H1 (cell line): ENCODE data around the gene NUDT9. TPM values are rescaled to one million over a fixed set of nuclear protein-coding genes. Genes with fewer than 3 reads are reported as not detected.

Experiments used
- CTCF ChIA-PET: fragments of 300-600 bp; sonication (Branson Sonifier 250); formaldehyde crosslinking; loops from one replicate; lab custom pipeline; 2021; ENCODE audit not compliant: partially characterized antibody; lab: Charles Lee
- POLR2A ChIA-PET: fragments of 300-600 bp; sonication (Branson Sonifier 250); formaldehyde crosslinking; loops from one replicate; lab custom pipeline; 2021; ENCODE audit warnings: inconsistent platforms; ENCODE audit not compliant: partially characterized antibody; lab: Charles Lee
- DNase-seq, 2 experiments: peaks; one replicate each; pipeline versions ENCODE4 v3.0.0 to v3.0.0-alpha.2; 2010 to 2022; ENCODE audit warnings: low spot score in 2 of 2, low read depth in 1 of 2, mixed read lengths in 1 of 2
- FAIRE-seq: peaks from 2 replicates; lab custom pipeline; 2011; peaks lifted over from hg19 to GRCh38; lab: Jason Lieb, UNC
- H2AFZ ChIP-seq: 2 replicates; pipeline ENCODE4 v1.8.1; 2012; ENCODE audit warnings: low read length, inconsistent platforms
- H2AK5ac ChIP-seq: 2 replicates; pipeline ENCODE4 v1.6.1; 2013; ENCODE audit warnings: low read depth, low read length
- H2BK120ac ChIP-seq: replicated peaks from 2 replicates; pipeline ENCODE3; 2013; ENCODE audit warnings: low read depth, low read length, inconsistent platforms
- H2BK12ac ChIP-seq: 2 replicates; pipeline ENCODE4 v1.6.1; 2013; ENCODE audit warnings: low read depth, low read length
- H2BK15ac ChIP-seq: 2 replicates; pipeline ENCODE4 v1.6.1; 2013; ENCODE audit warnings: low read length
- H2BK20ac ChIP-seq: 2 replicates; pipeline ENCODE4 v1.6.1; 2013; ENCODE audit warnings: low read length
- H2BK5ac ChIP-seq: 2 replicates; pipeline ENCODE4 v1.6.1; 2013; ENCODE audit warnings: low read depth, low read length
- H3K14ac ChIP-seq: 2 replicates; pipeline ENCODE4 v1.6.1; 2013; ENCODE audit warnings: inconsistent platforms; ENCODE audit not compliant: insufficient read length
- H3K18ac ChIP-seq: 2 replicates; pipeline ENCODE4 v1.6.1; 2013; ENCODE audit warnings: low read length; ENCODE audit errors: extremely low read depth
- H3K23ac ChIP-seq: 2 replicates; pipeline ENCODE4 v1.6.1; 2013; ENCODE audit warnings: inconsistent platforms; ENCODE audit not compliant: insufficient read length
- H3K23me2 ChIP-seq: 2 replicates; pipeline ENCODE4 v1.6.1; 2013; ENCODE audit warnings: low read depth, low read length
- H3K27ac ChIP-seq: 2 replicates; pipeline ENCODE4 v1.6.1; 2011; ENCODE audit warnings: low read depth, low read length, inconsistent platforms
- H3K27me3 ChIP-seq, 4 experiments: replicated peaks in 1 of 4; 1 replicate in 1 of 4; 2 replicates in 3 of 4; pipeline versions ENCODE4 v1.6.1 to v1.8.1; 2011 to 2013; ENCODE audit warnings: low read length in 3 of 4, mild to moderate bottlenecking in 3 of 4, inconsistent platforms in 2 of 4, mixed read lengths in 2 of 4, moderate library complexity in 1 of 4; ENCODE audit not compliant: control insufficient read depth in 3 of 4, insufficient read depth in 3 of 4; ENCODE audit errors: extremely low read depth in 1 of 4
- H3K36me3 ChIP-seq, 4 experiments: 2 replicates each; pipeline versions ENCODE4 v1.6.1 to v1.8.1; 2011 to 2013; ENCODE audit warnings: mild to moderate bottlenecking in 4 of 4, low read length in 3 of 4, moderate library complexity in 2 of 4, control low read depth in 1 of 4, inconsistent platforms in 1 of 4; ENCODE audit not compliant: insufficient read depth in 4 of 4, control insufficient read depth in 2 of 4
- H3K4ac ChIP-seq: replicated peaks from 2 replicates; pipeline ENCODE3; 2013; ENCODE audit warnings: low read length, low read depth, mixed read lengths, inconsistent platforms; ENCODE audit not compliant: insufficient read length
- H3K4me1 ChIP-seq, 4 experiments: replicated peaks in 1 of 4; 1 replicate in 1 of 4; 2 replicates in 3 of 4; pipeline versions ENCODE4 v1.6.1 to v1.8.1; 2011 to 2013; ENCODE audit warnings: low read length in 3 of 4, inconsistent platforms in 2 of 4, mixed read lengths in 1 of 4; ENCODE audit not compliant: insufficient read depth in 4 of 4, control insufficient read depth in 3 of 4
- H3K4me2 ChIP-seq, 2 experiments: 2 replicates each; pipeline versions ENCODE4 v1.6.1 to v1.8.1; 2011 to 2013; ENCODE audit warnings: low read depth in 2 of 2, low read length in 2 of 2, control low read depth in 1 of 2, inconsistent platforms in 1 of 2, mild to moderate bottlenecking in 1 of 2; ENCODE audit not compliant: insufficient read depth in 1 of 2
- H3K4me3 ChIP-seq, 4 experiments: fragments of 200-600, 300-600 bp in 1 of 4; sonication (generic), shearing (Covaris generic), sonication (Bioruptor Twin) in 1 of 4; 2 replicates each; pipeline versions ENCODE4 v1.5.1 to v1.8.1; 2011 to 2016; ENCODE audit warnings: low read length in 4 of 4, low read depth in 3 of 4, control low read depth in 2 of 4, inconsistent platforms in 2 of 4, mild to moderate bottlenecking in 2 of 4, mixed read lengths in 1 of 4, moderate library complexity in 1 of 4; ENCODE audit not compliant: insufficient read depth in 2 of 4; ENCODE audit errors: extremely low read depth in 1 of 4
- H3K56ac ChIP-seq: replicated peaks from 2 replicates; pipeline ENCODE3; 2013; ENCODE audit warnings: low read depth, mild to moderate bottlenecking, mixed read lengths, low read length, inconsistent platforms; ENCODE audit not compliant: insufficient read length
- H3K79me1 ChIP-seq: 2 replicates; pipeline ENCODE4 v1.6.1; 2013; ENCODE audit warnings: low read depth, low read length, control low read depth
- H3K79me2 ChIP-seq, 2 experiments: 2 replicates each; pipeline versions ENCODE4 v1.6.1 to v1.8.1; 2012 to 2013; ENCODE audit warnings: low read length in 2 of 2, mild to moderate bottlenecking in 2 of 2, inconsistent platforms in 1 of 2; ENCODE audit not compliant: insufficient read depth in 2 of 2, control insufficient read depth in 1 of 2
- H3K9ac ChIP-seq, 4 experiments: replicated peaks in 1 of 4; 1 replicate in 1 of 4; 2 replicates in 3 of 4; pipeline versions ENCODE4 v1.6.1 to v1.8.1; 2011 to 2013; ENCODE audit warnings: low read depth in 3 of 4, low read length in 3 of 4, control low read depth in 2 of 4, mild to moderate bottlenecking in 2 of 4, moderate library complexity in 2 of 4, inconsistent platforms in 1 of 4; ENCODE audit errors: extremely low read depth in 1 of 4
- H3K9me3 ChIP-seq, 2 experiments: 2 replicates each; pipeline versions ENCODE4 v1.6.1 to v1.8.1; 2012 to 2013; ENCODE audit warnings: mild to moderate bottlenecking in 2 of 2, moderate library complexity in 2 of 2, control low read depth in 1 of 2, inconsistent platforms in 1 of 2, low read depth in 1 of 2, low read length in 1 of 2, mixed read lengths in 1 of 2; ENCODE audit not compliant: insufficient read depth in 2 of 2
- H4K20me1 ChIP-seq, 2 experiments: replicated peaks in 1 of 2; 2 replicates each; pipeline versions ENCODE3 to v1.8.1; 2011 to 2013; ENCODE audit warnings: inconsistent platforms in 2 of 2, low read length in 2 of 2, mild to moderate bottlenecking in 1 of 2; ENCODE audit not compliant: insufficient read depth in 2 of 2, control insufficient read depth in 1 of 2
- H4K5ac ChIP-seq: 2 replicates; pipeline ENCODE4 v1.6.1; 2013; ENCODE audit warnings: low read length, low read depth, mixed read lengths, inconsistent platforms; ENCODE audit not compliant: insufficient read length
- H4K8ac ChIP-seq: 2 replicates; pipeline ENCODE4 v1.8.0; 2013; ENCODE audit warnings: mild to moderate bottlenecking, moderate library complexity, low read length, inconsistent platforms; ENCODE audit not compliant: insufficient read depth; ENCODE audit errors: extremely low read depth
- H4K91ac ChIP-seq: replicated peaks from 2 replicates; pipeline ENCODE3; 2013; ENCODE audit warnings: low read length, mixed read lengths, inconsistent platforms; ENCODE audit not compliant: insufficient read length
- KDM5A ChIP-seq: fragments of 200-600 bp; IDR thresholded peaks from 2 replicates; pipeline ENCODE4 v1.7.1; 2012; ENCODE audit warnings: mild to moderate bottlenecking, low read length, inconsistent platforms, mixed read lengths
- SP2 ChIP-seq: IDR thresholded peaks from 2 replicates; pipeline ENCODE4 v1.6.1; 2012; ENCODE audit warnings: mild to moderate bottlenecking, low read length, inconsistent platforms
- ZNF274 ChIP-seq: IDR thresholded peaks from 2 replicates; pipeline ENCODE4 v1.7.0; 2012; ENCODE audit warnings: low read length, borderline replicate concordance; ENCODE audit errors: extremely low read depth
- WGBS, 2 experiments: shearing (Covaris generic) in 1 of 2; methylation state at CpG; one replicate each; pipeline versions ENCODE4 v1.1.6 to v1.1.7; 2013 to 2015; ENCODE audit warnings: low lambda C conversion rate in 2 of 2, mixed read lengths in 2 of 2, inconsistent platforms in 1 of 2, low coverage in 1 of 2, missing lambda C conversion rate in 1 of 2; ENCODE audit not compliant: insufficient replicate concordance in 2 of 2, insufficient coverage in 1 of 2, insufficient read length in 1 of 2; ENCODE audit errors: extremely low coverage in 1 of 2, missing lambda C conversion rate in 1 of 2; 5-methylcytosine and 5-hydroxymethylcytosine counted together
- polyA plus RNA-seq, 7 experiments: library from polyadenylated mRNA; depleted of rRNA in 3 of 7; stranded (reverse) in 5 of 7; unstranded in 2 of 7; fragments of >200 nt in 5 of 7; fragments of 200-250 nt in 2 of 7; gene quantifications; 1 replicate in 5 of 7; 2 replicates in 1 of 7; 4 replicates in 1 of 7; pipeline versions ENCODE4 v1.2.1 to v1.2.3, GENCODE V29; 2011 to 2013; ENCODE audit warnings: missing spikeins in 2 of 7, mixed read lengths in 2 of 7
- total RNA-seq: library from RNA; stranded (reverse); fragmentation: NEBNext Ultra II Directional; extraction: Animal tissue kit (Norgen Biotek cat#: 25700); gene quantifications from 2 replicates; pipeline ENCODE4 v1.2.1, GENCODE V29; 2021

The NUDT9 gene
- total and polyA plus RNA-seq, 2 of the 8 experiments (the other 6 are each of a cell fraction or from before 2014, with no cell fraction given), result 13.2 to 27.6 TPM

GRCh38 chr4:87499403-87500091 is 77.2 kb downstream of the NUDT9 start:
- WGBS, 2 experiments, result 88% methylated on average over 7 of the region's 7 CpGs; no CpG with 5 or more reads in 1 of the 2 experiments
- H3K36me3 ChIP-seq, result no peaks in the 10 kb centered on the region
- H2BK120ac ChIP-seq, result no peak overlapping the region
- no peak overlapping the region for H4K5ac ChIP-seq
- H3K9ac ChIP-seq, result no peak overlapping the region
- no peak overlapping the region for H3K27ac ChIP-seq
- no peaks in the 10 kb centered on the region for H3K9me3 ChIP-seq
- no peak for TF ChIP-seq ZNF274
- no peak for TF ChIP-seq SP2
- no peak for TF ChIP-seq KDM5A
- TF ChIP-seq, all 59 proteins: peak for 0
- no peak overlapping the region for H4K8ac ChIP-seq
- H2BK12ac ChIP-seq, result no peak overlapping the region
- H3K14ac ChIP-seq, result no peak overlapping the region
- no peak overlapping the region for H2BK5ac ChIP-seq
- H3K4me2 ChIP-seq, result no peak overlapping the region
- CTCF ChIA-PET, result interaction anchor here (0.5 to 2.0 kb wide), 6 partner anchors 10 to 339 kb away, joined by 3 to 5 read pairs (median 4); no protein-coding TSS in a partner anchor
- FAIRE-seq (no peak), DNase-seq (no peak)
- no peaks in the 10 kb centered on the region for H3K27me3 ChIP-seq
- no peak overlapping the region for H3K4me3 ChIP-seq
- no peak overlapping the region for H2AK5ac ChIP-seq
- no peak overlapping the region for H3K4ac ChIP-seq
- no peaks in the 10 kb centered on the region for H4K20me1 ChIP-seq
- no peaks in the 10 kb centered on the region for H3K23me2 ChIP-seq
- no peak overlapping the region for H4K91ac ChIP-seq
- no peaks in the 10 kb centered on the region for H3K4me1 ChIP-seq
- no peak overlapping the region for H3K18ac ChIP-seq
- no peak overlapping the region for H2BK15ac ChIP-seq
- H3K56ac ChIP-seq, result no peak overlapping the region
- H2BK20ac ChIP-seq, result no peak overlapping the region
- POLR2A ChIA-PET, result no interaction called here
- H3K23ac ChIP-seq, result no peak overlapping the region
- no peaks in the 10 kb centered on the region for H3K79me1 ChIP-seq
- no peaks in the 10 kb centered on the region for H3K79me2 ChIP-seq
- no peak overlapping the region for H2AFZ ChIP-seq
